CD4-positive, alpha-beta T cell treated with Interleukin-1 beta for 1 hour (primary cell): ENCODE results near the gene PDE6D.

Source experiments
- DNase-seq, 2 donors: peaks; one replicate each; pipeline ENCODE4 v3.0.0-alpha.2; 2020 to 2022

The PDE6D gene

GRCh38 chr2:231706731-231707624, 74.1 kb downstream of the PDE6D start:
- peak; percentile 98 for DNase-seq

GRCh38 chr2:231704017-231704416, 77.1 kb downstream of the PDE6D start:
- DNase-seq = no peak

- DNase-seq = no peak
These were observed 79.4 kb downstream of the PDE6D start for GRCh38 chr2:231701456-231702373.

GRCh38 chr2:231699006-231699405, 82.1 kb downstream of the PDE6D start:
- DNase-seq = no peak

- DNase-seq = no peak
These were observed 85.1 kb downstream of the PDE6D start for GRCh38 chr2:231696004-231696367.

GRCh38 chr2:231693956-231694355, 87.1 kb downstream of the PDE6D start:
- DNase-seq = no peak

- no peak for DNase-seq
These were observed 88.2 kb downstream of the PDE6D start for GRCh38 chr2:231692847-231693246.

- DNase-seq = no peak
These were observed 89.8 kb downstream of the PDE6D start for GRCh38 chr2:231691251-231691772.

GRCh38 chr2:231689124-231689893, 91.8 kb downstream of the PDE6D start:
- no peak for DNase-seq

GRCh38 chr2:231688719-231689118, 92.4 kb downstream of the PDE6D start:
- no peak for DNase-seq

- DNase-seq = no peak
These were observed 93.1 kb downstream of the PDE6D start for GRCh38 chr2:231687961-231688360.

- DNase-seq = peak; percentile 69 to 80
These were observed 93.8 kb downstream of the PDE6D start for GRCh38 chr2:231687133-231687852.

- DNase-seq = no peak
These were observed 94.6 kb downstream of the PDE6D start for GRCh38 chr2:231686192-231687100.

GRCh38 chr2:231685349-231686191, 95.5 kb downstream of the PDE6D start:
- no peak for DNase-seq

- DNase-seq = no peak
These were observed 96.5 kb downstream of the PDE6D start for GRCh38 chr2:231684314-231685223.

- DNase-seq = no peak
These were observed 97.5 kb downstream of the PDE6D start for GRCh38 chr2:231683292-231684235.

- DNase-seq = no peak
These were observed 98.3 kb downstream of the PDE6D start for GRCh38 chr2:231682603-231683291.
